GM21619 (cell line): ENCODE data around the gene UST.
"Not testable (repeated sequence)": the region's sequence is repeated elsewhere in the genome, so short reads cannot be mapped to it uniquely, and the experiment has no call there.

Experiments used
- ATAC-seq: cut with Tn5 transposase; IDR thresholded peaks from one replicate; pipeline ENCODE4 v1.9.1; 2021; ENCODE audit not compliant: unreplicated experiment

The UST gene

GRCh38 chr6:148934961-148935360 lies 188.1 kb downstream of the UST start:
- ATAC-seq: no peak

GRCh38 chr6:148935705-148936435 lies 189.0 kb downstream of the UST start:
- no peak for ATAC-seq

DNA sequence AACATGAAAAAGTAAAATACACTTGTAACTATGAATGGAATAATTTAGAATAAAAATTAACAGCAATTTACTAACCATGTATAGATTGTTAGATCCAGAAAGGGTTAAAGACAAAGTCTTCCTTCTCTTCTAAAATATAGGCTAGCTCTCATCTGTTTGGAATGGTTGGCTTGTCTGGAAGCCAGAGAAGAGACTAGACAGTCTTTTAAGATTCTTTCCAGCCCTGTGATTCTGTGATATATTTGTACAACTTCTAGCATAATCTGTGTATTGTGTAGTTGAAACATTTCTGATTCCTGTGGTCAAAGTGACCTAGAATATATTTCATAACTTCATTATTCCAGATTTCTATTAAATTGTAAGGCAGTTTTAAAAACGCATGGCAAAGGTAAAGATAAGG lies 196.6 kb downstream of the UST start:
- no peak for ATAC-seq

DNA sequence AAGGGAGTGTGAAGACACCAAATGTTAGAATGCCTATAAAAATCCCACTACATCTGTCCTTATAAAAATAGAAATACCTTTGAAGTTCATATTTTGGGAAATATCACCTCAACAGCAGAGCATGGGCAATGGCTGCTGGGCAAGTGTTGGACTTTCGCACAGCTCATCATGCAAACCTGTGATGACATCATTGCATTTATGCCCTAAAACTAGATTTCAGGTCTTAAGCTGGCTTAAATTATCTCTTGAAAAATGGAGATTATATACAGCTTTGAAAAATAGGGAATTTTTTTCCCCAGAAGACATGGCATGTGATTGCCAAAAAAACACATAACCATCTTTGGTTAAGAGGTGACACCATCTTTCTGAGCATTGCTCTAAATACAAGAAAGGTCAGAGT lies 197.8 kb downstream of the UST start:
- no peak for ATAC-seq

- ATAC-seq: no peak
Measured at GRCh38 chr6:148945301-148946021, 198.6 kb downstream of the UST start.

GRCh38 chr6:148947621-148948444 lies 201.0 kb downstream of the UST start:
- ATAC-seq: peak; percentile 84

DNA sequence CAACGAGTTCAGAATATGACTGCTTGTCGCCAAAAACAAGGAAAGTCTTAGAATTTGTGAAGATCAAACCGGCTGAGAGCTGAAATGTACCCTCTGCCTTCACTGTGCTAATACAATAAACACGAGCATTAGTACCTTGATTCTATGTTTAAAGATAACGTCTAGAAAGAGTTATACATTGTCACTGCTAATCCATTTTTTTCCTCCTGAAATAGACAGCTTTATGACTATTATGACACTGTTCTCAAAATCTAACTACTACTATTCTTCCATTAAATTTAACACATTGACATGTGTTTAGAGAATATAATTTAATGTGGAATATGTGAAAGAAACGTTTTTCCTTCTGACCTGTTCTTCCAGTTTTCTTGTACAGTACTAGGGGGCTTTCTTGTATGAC lies 204.8 kb downstream of the UST start:
- ATAC-seq: no peak

- no peak for ATAC-seq
Measured at GRCh38 chr6:148952147-148953035, 205.6 kb downstream of the UST start.

- no peak for ATAC-seq
Measured at GRCh38 chr6:148954461-148954860, 207.6 kb downstream of the UST start.

DNA sequence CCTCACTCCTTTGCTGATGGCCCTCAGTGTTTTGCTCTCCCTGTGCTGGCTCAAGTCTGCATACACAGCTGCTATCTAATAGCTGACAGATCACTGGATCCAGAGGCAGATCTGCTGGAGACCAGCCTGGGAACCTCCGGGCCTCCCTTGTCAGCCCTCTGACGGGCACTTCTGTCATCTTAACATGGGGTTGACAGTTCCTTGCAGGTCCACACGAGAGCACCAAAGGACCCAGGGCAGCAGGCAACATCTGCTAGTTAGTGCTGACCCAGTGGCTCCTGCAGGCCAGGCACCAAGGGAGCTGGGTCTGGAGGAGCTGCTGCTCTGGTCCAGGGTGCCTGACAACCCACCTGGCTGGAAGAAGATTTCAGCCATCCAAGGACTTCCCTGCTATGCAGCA lies 208.1 kb downstream of the UST start:
- no peak for ATAC-seq

- ATAC-seq: no peak
Measured at GRCh38 chr6:148955441-148955840, 208.6 kb downstream of the UST start.

DNA sequence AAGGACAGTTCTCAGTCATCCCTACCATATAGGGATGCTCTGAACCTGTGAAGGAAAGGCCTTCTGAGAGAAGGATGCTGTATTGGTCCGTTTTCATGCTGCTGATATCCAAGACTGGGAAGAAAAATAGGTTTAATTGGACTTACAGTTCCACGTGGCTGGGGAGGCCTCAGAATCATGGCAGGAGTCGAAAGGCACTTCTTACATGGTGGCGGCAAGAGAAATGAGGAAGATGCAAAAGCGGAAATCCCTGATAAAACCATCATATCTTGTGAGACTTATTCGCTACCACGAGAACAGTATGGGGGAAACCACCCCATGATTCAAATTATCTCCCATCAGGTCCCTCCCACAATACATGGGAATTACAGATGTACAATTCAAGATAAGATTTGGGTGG lies 209.3 kb downstream of the UST start:
- ATAC-seq: not testable (repeated sequence)

DNA sequence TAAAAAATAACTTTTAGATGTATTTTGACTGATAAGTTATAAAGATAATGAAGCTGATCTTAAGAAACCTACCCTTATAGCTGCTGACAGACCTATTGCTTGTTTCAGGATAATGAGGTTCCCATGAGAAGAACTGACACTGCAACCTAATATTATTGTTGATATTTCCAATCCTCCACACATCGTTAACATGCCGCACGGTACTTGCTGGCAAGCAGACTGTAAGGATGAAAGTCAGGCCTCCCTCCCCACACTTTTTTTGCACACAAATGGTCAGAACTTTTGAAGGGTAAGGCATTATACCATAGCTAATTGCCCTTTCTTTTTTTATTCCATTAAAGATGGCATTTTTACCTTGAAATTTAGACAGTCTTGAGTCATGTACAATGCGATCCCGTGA lies 210.9 kb downstream of the UST start:
- ATAC-seq: no peak

- ATAC-seq: no peak
Measured at GRCh38 chr6:148959008-148959407, 212.2 kb downstream of the UST start.

DNA sequence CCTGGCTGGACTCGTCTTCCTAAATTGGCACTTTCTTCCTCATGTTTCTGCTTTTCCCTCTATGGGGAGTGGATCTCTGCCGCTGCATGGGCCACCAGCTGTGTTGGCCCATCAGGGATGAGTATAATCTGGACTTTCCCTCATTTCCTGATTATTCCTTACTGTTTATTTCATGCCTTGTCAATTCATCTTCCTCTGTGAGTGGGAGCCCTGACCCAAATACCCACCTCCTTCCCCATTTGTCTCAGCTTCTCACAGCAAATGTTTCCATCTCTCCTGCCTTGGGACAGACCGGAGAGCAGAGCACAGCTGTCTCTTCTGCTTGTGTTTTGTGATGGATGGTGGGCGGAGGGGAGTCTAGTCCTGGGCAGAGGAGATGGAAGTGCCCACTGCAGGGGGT lies 212.7 kb downstream of the UST start:
- no peak for ATAC-seq

GRCh38 chr6:148962854-148963515 lies 216.2 kb downstream of the UST start:
- no peak for ATAC-seq

DNA sequence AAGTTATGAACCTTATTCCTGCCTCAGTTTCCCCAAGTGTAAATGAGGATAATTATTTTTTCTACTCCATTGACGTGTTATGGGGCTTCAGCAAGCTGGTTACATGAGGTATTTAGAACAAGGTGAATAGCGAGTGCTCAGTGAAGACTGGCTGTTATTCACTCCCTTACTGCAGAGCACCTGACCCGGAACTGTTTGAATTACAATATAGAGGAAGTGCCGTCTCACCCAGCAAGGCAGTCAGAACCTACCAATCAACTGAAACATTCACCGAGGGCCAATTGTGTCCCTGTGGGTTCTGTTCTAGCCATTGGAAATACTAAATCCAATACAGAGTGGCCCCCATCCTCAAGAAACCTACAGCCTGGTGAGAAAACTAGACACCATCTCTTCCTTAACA lies 216.9 kb downstream of the UST start:
- ATAC-seq: no peak

DNA sequence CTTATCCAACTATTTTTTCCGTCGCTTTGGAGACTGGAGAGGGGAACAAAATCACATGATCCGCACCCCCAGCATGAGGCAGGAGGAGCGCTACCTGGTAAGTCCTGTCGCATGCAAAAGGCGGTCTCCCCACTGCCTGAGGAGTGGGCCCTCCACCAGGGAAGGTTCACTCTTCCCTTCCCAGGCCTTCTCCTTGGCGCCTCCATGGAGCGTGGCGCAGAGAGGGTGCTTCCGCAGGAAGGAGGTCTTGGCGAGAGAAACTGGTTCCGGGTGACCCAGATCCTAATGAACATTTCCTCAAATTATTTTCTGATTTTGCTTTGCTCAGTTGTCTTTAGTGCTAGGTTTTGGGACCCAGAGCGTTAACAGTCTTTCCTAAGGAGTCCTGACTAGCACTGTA lies 217.6 kb downstream of the UST start:
- no peak for ATAC-seq

DNA sequence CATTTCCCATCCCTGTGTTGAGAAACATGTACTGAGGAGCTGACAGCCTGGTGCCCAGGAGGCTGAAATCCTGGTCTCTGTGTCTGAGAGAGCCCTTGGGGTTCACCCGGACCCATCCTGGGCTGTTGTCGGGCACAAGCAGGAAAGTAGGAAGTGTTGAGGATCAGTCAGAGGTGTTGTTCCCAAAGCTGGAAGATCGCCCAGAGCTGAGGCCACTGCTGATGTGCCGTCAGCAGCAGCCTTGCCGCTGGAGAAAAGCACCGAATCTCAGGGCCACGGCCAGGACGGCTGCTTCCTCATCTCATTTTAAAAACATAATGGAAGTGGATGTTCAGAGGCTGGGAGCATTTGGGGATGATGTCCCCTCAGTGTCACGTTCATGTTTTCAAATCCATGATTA lies 218.5 kb downstream of the UST start:
- no peak for ATAC-seq

GRCh38 chr6:148967011-148967520 lies 220.2 kb downstream of the UST start:
- ATAC-seq: no peak
